ENCODE results near the gene HIVEP3. TPM values are rescaled to one million over a fixed set of nuclear protein-coding genes. Genes with fewer than 3 reads are reported as not detected.

HIVEP3 gene
- total RNA-seq, 2 experiments from 2014 or later, result 18.6 to 20.4 TPM

DNA sequence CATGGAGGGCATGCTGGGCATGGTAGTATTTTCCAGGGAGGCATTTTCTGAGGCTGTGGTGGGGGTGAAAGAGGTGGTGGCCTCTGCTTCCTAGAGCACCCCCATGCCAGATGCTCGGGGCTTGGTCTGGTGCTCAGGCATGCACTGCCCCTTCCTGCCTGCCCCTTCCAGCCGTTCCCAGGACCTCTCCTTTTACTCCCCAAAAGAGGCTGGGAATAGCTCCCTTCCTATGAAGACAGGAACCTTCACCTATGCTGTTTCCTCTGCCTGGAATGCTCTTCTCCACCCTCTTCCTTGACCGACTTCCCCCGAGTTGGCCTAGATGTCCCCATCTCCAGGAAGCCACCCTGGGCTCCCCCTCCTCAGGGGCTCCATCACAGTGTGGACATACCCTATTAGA, 443.4 kb downstream of the HIVEP3 start:
- POLR2A ChIA-PET, result interaction anchor here (0.8 to 2.0 kb wide), 2 partner anchors 17 to 235 kb away, joined by 5 to 6 read pairs; no protein-coding TSS in a partner anchor
- intact Hi-C loops (cut with micrococcal nuclease), result no loop called here
- ATAC-seq (no peak), DNase-seq (no peak)
- H3K4me3 Mint-ChIP-seq, result no peak overlapping the region
- TF ChIP-seq, protein P1, sequence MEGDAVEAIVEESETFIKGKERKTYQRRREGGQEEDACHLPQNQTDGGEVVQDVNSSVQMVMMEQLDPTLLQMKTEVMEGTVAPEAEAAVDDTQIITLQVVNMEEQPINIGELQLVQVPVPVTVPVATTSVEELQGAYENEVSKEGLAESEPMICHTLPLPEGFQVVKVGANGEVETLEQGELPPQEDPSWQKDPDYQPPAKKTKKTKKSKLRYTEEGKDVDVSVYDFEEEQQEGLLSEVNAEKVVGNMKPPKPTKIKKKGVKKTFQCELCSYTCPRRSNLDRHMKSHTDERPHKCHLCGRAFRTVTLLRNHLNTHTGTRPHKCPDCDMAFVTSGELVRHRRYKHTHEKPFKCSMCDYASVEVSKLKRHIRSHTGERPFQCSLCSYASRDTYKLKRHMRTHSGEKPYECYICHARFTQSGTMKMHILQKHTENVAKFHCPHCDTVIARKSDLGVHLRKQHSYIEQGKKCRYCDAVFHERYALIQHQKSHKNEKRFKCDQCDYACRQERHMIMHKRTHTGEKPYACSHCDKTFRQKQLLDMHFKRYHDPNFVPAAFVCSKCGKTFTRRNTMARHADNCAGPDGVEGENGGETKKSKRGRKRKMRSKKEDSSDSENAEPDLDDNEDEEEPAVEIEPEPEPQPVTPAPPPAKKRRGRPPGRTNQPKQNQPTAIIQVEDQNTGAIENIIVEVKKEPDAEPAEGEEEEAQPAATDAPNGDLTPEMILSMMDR (IDR thresholded peaks at IDR 0.05), result no peak
- CTCF ChIA-PET, result interaction anchor here (0.6 to 2.7 kb wide), 3 partner anchors 14 to 42 kb away, joined by 3 to 15 read pairs (median 5); no protein-coding TSS in a partner anchor
- no peaks in the 10 kb centered on the region for H3K4me1 Mint-ChIP-seq (ENCODE audit: low read depth)
- H3K36me3 Mint-ChIP-seq (ENCODE audit: low read depth), result no peaks in the 10 kb centered on the region
- no peaks in the 10 kb centered on the region for H3K9me3 Mint-ChIP-seq
- H3K27ac Mint-ChIP-seq, result no peak overlapping the region
- no peaks in the 10 kb centered on the region for H3K27me3 Mint-ChIP-seq

DNA sequence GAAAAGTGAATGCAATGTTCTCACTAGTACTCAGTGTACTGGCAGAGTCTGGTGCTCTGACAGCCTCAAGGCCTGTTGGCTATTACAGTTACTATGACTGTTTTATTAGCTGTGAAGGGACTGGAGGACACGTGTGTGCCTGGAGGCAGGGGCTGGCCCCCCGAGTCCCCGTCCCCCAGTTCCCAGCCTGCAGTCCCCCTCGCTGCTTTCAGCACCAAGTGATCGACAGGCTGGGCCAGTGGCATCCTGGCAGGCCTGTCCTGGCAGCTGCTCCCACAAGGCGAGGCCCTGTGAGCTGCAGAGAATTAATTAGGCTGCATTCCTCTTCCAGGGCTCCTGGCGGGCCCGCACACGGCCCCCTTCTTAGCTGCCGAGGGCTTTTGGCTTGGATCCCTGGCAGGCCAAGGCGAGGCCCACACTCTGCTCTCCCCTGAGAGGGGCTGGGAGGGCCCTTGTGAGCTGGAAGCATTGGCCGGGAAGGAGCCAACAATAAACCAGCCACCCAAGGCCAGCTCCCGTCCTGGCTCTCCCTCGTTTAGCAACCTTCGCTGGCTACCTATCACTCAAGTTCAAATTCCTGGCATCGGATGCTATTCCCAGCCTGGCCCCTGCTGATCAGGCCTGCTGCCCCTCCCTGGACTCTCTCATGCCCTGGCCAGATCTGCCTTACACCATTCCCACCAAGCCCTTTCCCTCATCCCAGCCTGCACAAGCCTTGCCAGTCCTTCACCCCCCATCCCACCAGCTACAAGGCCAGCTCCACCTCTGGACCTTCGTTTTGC, 444.0 kb downstream of the HIVEP3 start:
- Mint-ChIP-seq H3K27ac (no peak overlapping the region), H3K27me3 (no peaks in the 10 kb centered on the region)
- DNase-seq, result no peak

DNA sequence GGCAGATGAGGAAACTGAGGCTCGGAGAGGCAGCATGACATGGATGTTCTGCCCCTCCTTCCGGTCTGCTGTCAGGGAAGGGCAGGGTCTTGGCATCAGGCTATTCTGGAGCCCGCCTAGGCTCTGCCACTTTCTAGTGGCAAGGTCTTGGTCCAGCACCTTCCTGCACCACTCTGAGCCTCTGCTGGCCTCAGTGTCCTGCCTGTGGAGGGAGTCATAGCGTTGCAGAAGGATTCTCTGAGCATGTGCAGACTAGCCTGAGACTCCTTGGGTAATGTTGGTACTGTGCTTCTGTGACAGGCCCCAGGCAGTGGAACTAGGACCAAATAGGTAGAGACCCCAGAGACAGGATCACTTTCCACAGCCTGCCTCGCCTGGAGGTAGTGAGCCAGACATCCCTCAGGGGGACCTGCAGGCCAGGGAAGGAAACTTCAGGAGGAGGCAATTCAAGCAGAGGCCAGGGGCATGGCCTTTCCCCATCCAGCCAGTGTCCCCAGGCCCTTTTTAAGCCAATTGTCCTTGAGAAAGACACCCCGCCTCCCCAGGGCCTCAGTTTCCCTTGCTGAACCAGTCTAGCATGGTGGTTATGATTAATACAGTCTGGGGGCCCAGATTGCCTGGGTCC, 444.9 kb downstream of the HIVEP3 start:
- H3K27me3 Mint-ChIP-seq, result no peaks in the 10 kb centered on the region
- H3K4me3 Mint-ChIP-seq, result no peak overlapping the region
- H3K36me3 Mint-ChIP-seq (ENCODE audit: low read depth), result no peaks in the 10 kb centered on the region
- no peaks in the 10 kb centered on the region for H3K9me3 Mint-ChIP-seq
- H3K27ac Mint-ChIP-seq, result no peak overlapping the region
- TF ChIP-seq, protein P1 (IDR thresholded peaks at IDR 0.05), result no peak
- intact Hi-C loops (cut with micrococcal nuclease), result no loop called here
- ChIA-PET CTCF (no interaction called here), POLR2A (interaction anchor here (2.0 kb wide), 1 partner anchor 16 kb away, joined by 6 read pairs; no protein-coding TSS in a partner anchor)
- no peak for DNase-seq
- no peak for ATAC-seq
- no peaks in the 10 kb centered on the region for H3K4me1 Mint-ChIP-seq (ENCODE audit: low read depth)

More for the DNA sequence above, 444.0 kb downstream of the HIVEP3 start:
- ChIA-PET CTCF (interaction anchor here (2.7 kb wide), 1 partner anchor 17 kb away, joined by 15 read pairs; no protein-coding TSS in a partner anchor), POLR2A (interaction anchor here (0.8 to 2.0 kb wide), 2 partner anchors 16 to 234 kb away, joined by 5 to 6 read pairs; no protein-coding TSS in a partner anchor)
- H3K36me3 Mint-ChIP-seq (ENCODE audit: low read depth), result no peaks in the 10 kb centered on the region
- no peaks in the 10 kb centered on the region for H3K9me3 Mint-ChIP-seq
- no peaks in the 10 kb centered on the region for H3K4me1 Mint-ChIP-seq (ENCODE audit: low read depth)
- no peak for ATAC-seq
- intact Hi-C loops (cut with micrococcal nuclease), result no loop called here
- no peak overlapping the region for H3K4me3 Mint-ChIP-seq
- TF ChIP-seq, protein P1 (IDR thresholded peaks at IDR 0.05), result no peak

DNA sequence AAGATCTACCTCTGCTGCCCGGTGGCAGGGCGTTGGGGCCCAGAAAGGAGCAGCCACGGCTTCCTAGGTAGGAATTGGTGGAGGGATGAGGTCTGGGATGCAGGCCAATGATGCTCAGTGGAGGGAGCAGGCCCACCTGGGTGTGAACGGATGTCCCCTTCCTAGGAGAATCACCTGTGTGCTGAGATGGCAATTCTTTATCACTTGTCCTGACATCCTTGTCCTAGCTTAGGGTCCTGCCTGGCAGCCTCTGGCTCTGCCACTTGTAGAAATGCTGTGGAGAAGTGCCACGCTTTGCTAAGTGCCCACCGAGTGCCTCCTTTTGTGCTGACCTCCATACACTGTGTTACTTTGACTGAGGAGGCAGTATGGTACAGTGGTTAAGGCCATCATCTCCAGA, 447.1 kb downstream of the HIVEP3 start:
- Mint-ChIP-seq H3K36me3 (ENCODE audit: low read depth) (no peaks in the 10 kb centered on the region), H3K27me3 (no peaks in the 10 kb centered on the region), H3K9me3 (no peaks in the 10 kb centered on the region), H3K27ac (no peak overlapping the region), H3K4me3 (no peak overlapping the region), H3K4me1 (ENCODE audit: low read depth) (no peaks in the 10 kb centered on the region)
- intact Hi-C loops (cut with micrococcal nuclease), result no loop called here
- ChIA-PET POLR2A (no interaction called here), CTCF (no interaction called here)
- ATAC-seq, result no peak
- TF ChIP-seq, protein P1 (IDR thresholded peaks at IDR 0.05), result no peak
- DNase-seq, result no peak

DNA sequence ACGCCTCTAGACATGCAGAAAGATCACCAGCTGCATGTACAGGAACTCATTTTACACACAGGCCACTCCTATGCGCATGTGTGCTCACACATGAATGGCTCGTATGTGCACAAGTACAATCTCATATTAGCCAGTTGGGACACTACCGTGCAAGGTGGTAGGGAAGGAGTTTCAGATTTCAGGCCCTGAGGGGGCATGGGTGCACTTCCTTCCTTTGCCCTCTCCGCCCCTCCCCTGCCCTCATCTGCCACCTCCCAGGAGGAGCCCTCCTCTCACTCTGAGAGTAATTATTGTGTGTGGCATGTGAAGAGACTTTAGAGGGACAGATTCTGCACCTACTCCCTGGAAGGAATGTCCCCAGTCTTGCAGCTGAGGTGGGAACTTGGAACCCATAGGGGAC, 449.0 kb downstream of the HIVEP3 start:
- H3K27me3 Mint-ChIP-seq, result no peaks in the 10 kb centered on the region
- TF ChIP-seq, protein P1 (IDR thresholded peaks at IDR 0.05), result no peak
- no peak overlapping the region for H3K4me3 Mint-ChIP-seq
- H3K27ac Mint-ChIP-seq, result no peak overlapping the region
- no peak for DNase-seq
- H3K9me3 Mint-ChIP-seq, result no peaks in the 10 kb centered on the region
- intact Hi-C loops (cut with micrococcal nuclease), result no loop called here
- ChIA-PET POLR2A (no interaction called here), CTCF (no interaction called here)
- H3K4me1 Mint-ChIP-seq (ENCODE audit: low read depth), result no peaks in the 10 kb centered on the region
- no peaks in the 10 kb centered on the region for H3K36me3 Mint-ChIP-seq (ENCODE audit: low read depth)
- no peak for ATAC-seq
